Measurements from ENCODE around the gene FRA10AC1.

- TF ChIP-seq CTCF (IDR thresholded peaks at IDR 0.05 in 8 of 11, conservative IDR thresholded peaks at IDR 0.05 in 3 of 11) (no peak), POLR2A (IDR thresholded peaks at IDR 0.05) (no peak)
Measured at GRCh38 chr10:93652857-93653256, 49.5 kb downstream of the FRA10AC1 start.
